GM21619 (cell line): ENCODE data around the gene C6orf62.
"Not testable (repeated sequence)": the region's sequence is repeated elsewhere in the genome, so short reads cannot be mapped to it uniquely, and the experiment has no call there.

Source experiments
- ATAC-seq: cut with Tn5 transposase; IDR thresholded peaks from one replicate; pipeline ENCODE4 v1.9.1; 2021; ENCODE audit not compliant: unreplicated experiment

The C6orf62 gene

DNA sequence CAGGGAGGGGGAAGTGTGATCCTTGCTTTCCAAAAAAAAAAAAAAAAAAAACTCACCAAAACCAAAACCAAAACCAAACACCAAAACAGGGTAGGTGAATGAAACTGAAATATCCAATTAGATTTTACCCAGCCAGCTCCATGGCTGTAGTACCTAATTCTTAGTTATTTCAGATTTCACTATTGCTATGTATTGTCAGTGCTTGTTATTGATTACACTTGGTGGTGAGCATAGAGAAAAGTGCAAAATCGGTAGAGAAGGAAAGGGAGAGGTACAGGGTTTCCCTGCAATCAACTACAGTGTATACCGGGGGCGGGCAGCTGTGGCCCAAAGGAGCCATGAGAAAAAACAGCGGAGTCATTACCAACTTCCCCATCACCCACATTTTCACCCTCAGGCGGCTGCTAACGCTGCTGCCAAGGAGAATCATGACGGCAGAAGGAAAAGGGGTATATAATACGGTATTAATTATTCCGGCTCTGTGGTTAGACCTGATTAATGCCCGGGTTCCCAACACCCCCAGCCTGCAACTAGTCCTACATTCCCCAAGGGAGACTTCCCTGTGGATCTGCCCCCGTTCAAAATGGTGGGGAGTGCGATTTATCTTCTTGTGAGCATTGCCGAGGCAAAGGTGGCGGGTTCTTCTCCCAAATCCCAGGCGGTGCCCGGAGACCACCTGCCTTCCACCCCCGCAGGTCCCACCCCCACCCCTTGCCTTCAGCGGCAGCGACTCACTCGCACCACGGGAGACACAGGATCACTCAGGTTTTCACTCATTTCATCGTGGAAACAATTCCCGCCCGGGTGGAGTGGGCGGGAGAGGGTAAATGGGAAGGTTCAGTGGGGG lies at the start of gene C6orf62:
TSS of gene C6orf62 (minus strand) at position 30 of the 847 bp plus-strand sequence. CDS start 486 bp downstream, outside the sequence.
- ATAC-seq, result no peak

DNA sequence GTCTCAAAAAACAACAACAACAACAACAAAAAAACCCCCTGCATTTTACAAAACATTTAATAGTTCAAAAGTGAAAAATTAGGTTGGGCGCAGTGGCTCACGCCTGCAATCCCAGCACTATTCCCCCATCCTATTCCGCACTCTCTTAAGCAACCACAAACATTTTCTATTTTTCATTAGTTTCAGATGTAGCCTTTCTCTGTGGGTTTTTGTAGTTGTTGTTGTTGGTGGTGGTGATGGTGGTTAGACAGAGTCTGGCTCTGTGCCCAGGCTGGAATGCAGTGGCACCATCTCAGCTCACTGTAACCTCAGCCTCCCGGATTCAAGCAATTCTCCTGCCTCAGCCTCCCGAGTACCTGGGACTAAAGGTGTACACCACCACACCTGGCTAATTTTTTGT lies 49.4 kb upstream of the C6orf62 start:
- no peak for ATAC-seq

- no peak for ATAC-seq
Measured at GRCh38 chr6:24766680-24767462, 47.9 kb upstream of the C6orf62 start.

GRCh38 chr6:24765968-24766367 lies 47.0 kb upstream of the C6orf62 start:
- ATAC-seq, result not testable (repeated sequence)

DNA sequence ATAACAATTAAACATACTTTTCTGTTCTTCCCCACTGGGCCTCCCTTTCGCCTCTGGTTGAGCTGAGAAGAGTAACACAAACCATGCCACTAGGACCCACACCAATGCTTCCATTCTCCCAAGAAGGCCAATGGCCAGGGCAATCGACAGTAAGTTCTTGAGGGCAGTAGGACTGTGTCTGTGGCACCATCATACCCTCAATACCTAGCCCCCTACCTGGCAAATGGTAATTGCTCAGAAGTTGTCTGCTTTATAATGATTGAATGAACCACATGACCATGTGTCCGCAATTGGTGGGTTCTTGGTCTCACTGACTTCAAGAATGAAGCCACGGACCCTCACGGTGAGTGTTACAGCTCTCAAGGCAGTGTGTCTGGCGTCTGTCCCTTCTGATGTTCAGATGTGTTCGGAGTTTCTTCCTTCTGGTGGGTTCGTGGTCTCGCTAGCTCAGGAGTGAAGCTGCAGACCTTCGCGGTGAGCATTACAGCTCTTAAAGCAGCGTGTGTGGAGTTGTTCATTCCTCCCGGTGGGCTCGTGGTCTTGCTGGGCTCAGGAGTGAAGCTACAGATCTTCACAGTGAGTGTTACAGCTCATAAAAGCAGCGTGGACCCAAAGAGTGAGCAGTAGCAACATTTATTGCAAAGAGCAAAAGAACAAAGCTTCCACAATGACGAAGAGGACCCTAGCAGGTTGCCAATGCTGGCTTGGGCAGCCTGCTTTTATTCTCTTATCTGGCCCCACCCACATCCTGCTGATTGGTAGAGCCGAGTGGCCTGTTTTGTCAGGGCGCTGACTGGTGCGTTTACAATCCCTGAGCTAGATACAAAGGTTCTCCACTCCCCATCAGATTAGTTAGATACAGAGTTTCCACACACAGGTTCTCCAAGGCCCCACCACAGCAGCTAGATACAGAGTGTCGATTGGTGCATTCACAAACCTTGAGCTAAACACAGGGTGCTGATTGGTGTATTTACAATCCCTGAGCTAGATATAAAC lies 46.2 kb upstream of the C6orf62 start:
- ATAC-seq, result not testable (repeated sequence)

DNA sequence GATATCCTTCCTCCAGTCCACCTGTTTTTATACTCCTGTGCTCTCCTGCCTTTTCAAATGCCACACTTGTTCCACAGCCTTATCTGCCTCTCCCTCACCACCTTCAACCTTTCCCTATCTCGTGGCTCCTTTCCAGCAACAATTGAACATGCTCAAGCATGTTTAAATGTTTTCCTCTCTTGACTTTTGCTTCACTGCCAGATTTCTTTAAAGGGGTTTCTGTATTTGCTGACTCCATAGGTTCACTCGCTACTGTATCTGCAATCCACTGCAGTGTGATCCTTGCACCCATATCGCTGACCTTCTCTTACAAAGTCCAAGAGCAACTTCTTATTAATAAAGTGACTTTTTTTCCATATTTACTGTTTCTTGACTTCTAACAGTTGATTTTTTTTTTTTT lies 44.6 kb upstream of the C6orf62 start:
- no peak for ATAC-seq

DNA sequence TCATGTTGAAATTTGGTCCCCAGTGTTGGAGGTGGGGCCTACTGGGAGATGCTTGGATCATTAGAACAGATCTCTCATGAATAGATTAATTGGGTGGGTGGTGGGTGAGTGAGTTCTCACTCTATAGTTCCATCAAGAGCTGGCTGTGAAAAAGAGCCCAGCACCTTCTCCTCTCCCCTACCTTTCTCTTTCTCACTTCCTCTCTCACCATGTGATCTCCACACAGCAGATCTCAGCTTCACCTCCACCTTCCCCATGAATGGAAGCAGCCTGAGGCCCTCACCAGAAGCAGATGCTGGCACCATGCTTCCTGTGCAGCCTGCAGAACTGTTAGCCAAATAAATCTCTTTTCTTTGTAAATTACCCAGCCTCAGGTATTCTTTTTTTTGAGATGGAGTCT lies 42.9 kb upstream of the C6orf62 start:
- ATAC-seq, result no peak

GRCh38 chr6:24761193-24761835 lies 42.4 kb upstream of the C6orf62 start:
- no peak for ATAC-seq

GRCh38 chr6:24760210-24760609 lies 41.3 kb upstream of the C6orf62 start:
- no peak for ATAC-seq

GRCh38 chr6:24759718-24760117 lies 40.8 kb upstream of the C6orf62 start:
- ATAC-seq, result no peak

GRCh38 chr6:24757611-24758010 lies 38.7 kb upstream of the C6orf62 start:
- no peak for ATAC-seq

DNA sequence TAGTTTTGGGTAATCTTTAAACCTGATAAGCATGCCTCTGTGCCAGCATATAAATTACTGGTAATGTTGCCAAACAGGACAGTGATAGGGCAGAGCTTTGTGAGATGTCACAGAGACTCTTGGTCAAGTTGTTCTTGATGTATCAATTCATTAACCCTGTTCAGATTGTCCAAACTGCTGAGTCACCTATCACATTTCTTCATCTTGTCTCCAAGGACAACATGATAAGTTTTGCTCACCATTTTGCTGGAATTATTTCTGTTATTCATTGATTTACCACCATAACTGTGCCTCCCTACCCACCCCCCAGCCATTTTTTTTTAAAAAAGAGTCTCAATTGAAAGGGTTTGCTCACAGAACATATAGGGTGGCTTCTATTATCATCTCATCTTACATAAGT lies 36.3 kb upstream of the C6orf62 start:
- no peak for ATAC-seq

DNA sequence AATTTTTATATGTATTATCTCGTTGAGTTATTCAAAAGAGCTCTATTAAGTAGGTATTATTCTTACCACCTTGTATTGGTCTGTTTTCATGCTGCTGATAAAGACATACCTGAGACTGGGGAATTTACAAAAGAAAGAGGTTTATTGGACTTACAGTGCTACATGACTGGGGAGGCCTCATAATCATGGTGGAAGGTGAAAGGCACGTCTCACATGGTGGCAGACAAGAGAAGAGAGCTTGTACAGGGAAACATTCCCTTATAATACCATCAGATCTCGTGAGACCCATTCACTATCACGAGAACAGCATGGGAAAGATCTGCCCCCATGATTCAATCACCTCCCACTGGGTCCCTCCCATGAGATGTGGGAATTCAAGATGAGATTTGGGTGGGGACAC lies 35.4 kb upstream of the C6orf62 start:
- ATAC-seq, result not testable (repeated sequence)

- no peak for ATAC-seq
Measured at GRCh38 chr6:24753545-24753944, 34.6 kb upstream of the C6orf62 start.

GRCh38 chr6:24752917-24753492 lies 34.1 kb upstream of the C6orf62 start:
- no peak for ATAC-seq

- ATAC-seq, result no peak
Measured at GRCh38 chr6:24752503-24752902, 33.5 kb upstream of the C6orf62 start.

- ATAC-seq, result not testable (repeated sequence)
Measured at GRCh38 chr6:24750878-24751277, 31.9 kb upstream of the C6orf62 start.

DNA sequence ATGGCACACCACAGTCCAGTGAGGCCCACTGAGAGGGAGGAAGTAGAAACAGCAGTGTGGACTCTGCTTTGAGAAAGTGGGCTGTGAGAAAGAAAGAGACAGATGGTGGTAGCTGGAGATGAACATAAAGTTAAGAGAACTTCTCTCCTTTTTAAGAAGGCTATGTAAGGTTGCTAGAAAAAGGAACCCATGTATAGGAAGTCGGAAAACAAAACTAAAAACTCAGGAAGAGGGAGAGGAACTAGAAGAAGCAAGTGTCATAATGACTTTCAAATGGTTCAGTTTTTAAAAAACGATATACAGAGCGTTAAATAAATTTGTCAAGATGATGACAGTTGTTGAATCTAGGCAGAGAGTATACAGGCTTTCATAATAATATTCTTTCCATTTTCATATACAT lies 30.3 kb upstream of the C6orf62 start:
- no peak for ATAC-seq

- no peak for ATAC-seq
Measured at GRCh38 chr6:24744911-24745310, 26.0 kb upstream of the C6orf62 start.

DNA sequence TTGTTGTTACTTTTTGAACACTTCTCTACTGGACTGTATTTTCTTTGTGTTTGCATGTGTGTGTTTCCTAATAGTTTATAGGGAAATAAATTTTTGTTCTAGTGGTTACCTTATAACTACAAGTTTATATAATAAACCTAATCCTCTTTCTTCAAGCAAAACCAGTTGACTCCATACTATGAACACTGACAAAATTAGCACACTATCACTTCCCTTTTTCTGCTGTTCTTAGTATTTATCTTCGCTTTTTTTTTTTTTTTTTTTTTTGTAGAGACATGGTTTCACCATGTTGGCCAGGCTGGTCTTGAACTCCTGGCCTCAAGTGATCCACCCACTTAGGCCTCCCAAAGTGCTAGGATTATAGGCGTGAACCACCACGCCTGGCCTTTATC lies 25.0 kb upstream of the C6orf62 start:
- ATAC-seq, result peak; percentile 36
